GM23248 (cell line): ENCODE data around the gene A1BG. TPM values are rescaled to one million over a fixed set of nuclear protein-coding genes. Genes with fewer than 3 reads are reported as not detected.

ENCODE experiments used
- DNase-seq: peaks from one replicate; pipeline ENCODE4 v3.0.0-alpha.2; 2015
- H2AFZ ChIP-seq: fragments of 200-600 bp; sonication (generic); 2 replicates; pipeline ENCODE4 v1.6.1; 2016; ENCODE audit warnings: antibody characterized with exemption
- H3F3A ChIP-seq: fragments of 200-600 bp; sonication (generic); 2 replicates; pipeline ENCODE4 v1.6.1; 2016; ENCODE audit warnings: mild to moderate bottlenecking, antibody characterized with exemption, mixed run types; ENCODE audit not compliant: insufficient read depth
- H3K27ac ChIP-seq: fragments of 200-600 bp; sonication (generic); 2 replicates; pipeline ENCODE4 v1.5.1; 2016; ENCODE audit warnings: mild to moderate bottlenecking
- H3K27me3 ChIP-seq: fragments of 200-600 bp; sonication (generic); replicated peaks from 2 replicates; pipeline ENCODE4 v1.6.1; 2016; ENCODE audit warnings: mild to moderate bottlenecking; ENCODE audit not compliant: insufficient read depth
- H3K36me3 ChIP-seq: fragments of 200-600 bp; sonication (generic); 2 replicates; pipeline ENCODE4 v1.6.1; 2016; ENCODE audit warnings: low read depth, mild to moderate bottlenecking
- H3K4me1 ChIP-seq: fragments of 200-600 bp; sonication (generic); 2 replicates; pipeline ENCODE4 v1.6.1; 2016; ENCODE audit warnings: mild to moderate bottlenecking; ENCODE audit not compliant: insufficient read depth
- H3K4me2 ChIP-seq: fragments of 200-600 bp; sonication (generic); one replicate; pipeline ENCODE4 v1.6.1; 2016; ENCODE audit warnings: mild to moderate bottlenecking; ENCODE audit not compliant: unreplicated experiment
- H3K4me3 ChIP-seq: fragments of 200-600 bp; sonication (generic); 2 replicates; pipeline ENCODE4 v1.5.1; 2016; ENCODE audit warnings: mild to moderate bottlenecking
- H3K79me2 ChIP-seq: fragments of 200-600 bp; sonication (generic); 2 replicates; pipeline ENCODE4 v1.6.1; 2016; ENCODE audit warnings: mild to moderate bottlenecking; ENCODE audit not compliant: insufficient read depth
- H3K9ac ChIP-seq: fragments of 200-600 bp; sonication (generic); 2 replicates; pipeline ENCODE4 v1.6.1; 2016; ENCODE audit warnings: mild to moderate bottlenecking
- H3K9me2 ChIP-seq: fragments of 200-600 bp; sonication (generic); 2 replicates; pipeline ENCODE4 v1.6.1; 2016; ENCODE audit warnings: mixed run types, mild to moderate bottlenecking, moderate library complexity; ENCODE audit not compliant: insufficient read depth
- H3K9me3 ChIP-seq: fragments of 200-600 bp; sonication (generic); one replicate; pipeline ENCODE4 v1.6.1; 2017; ENCODE audit warnings: low read depth
- H4K20me1 ChIP-seq: fragments of 200-600 bp; sonication (generic); 2 replicates; pipeline ENCODE4 v1.6.0; 2016; ENCODE audit not compliant: insufficient read depth
- EZH2 ChIP-seq: fragments of 200-600 bp; sonication (generic); IDR thresholded peaks from 2 replicates; pipeline ENCODE4 v1.6.1; 2018; ENCODE audit warnings: antibody characterized with exemption, mild to moderate bottlenecking; ENCODE audit not compliant: insufficient read depth, poor library complexity, severe bottlenecking
- EZH2phosphoT487 ChIP-seq: fragments of 200-600 bp; sonication (generic); IDR thresholded peaks from 2 replicates; pipeline ENCODE4 v1.6.1; 2018; ENCODE audit warnings: antibody characterized with exemption, moderate library complexity, mild to moderate bottlenecking, low read depth; ENCODE audit not compliant: insufficient read depth
- WGBS, 2 experiments: methylation state at CpG; one replicate each; pipeline ENCODE4 v1.1.6; 2015 to 2017; ENCODE audit warnings: low lambda C conversion rate in 2 of 2, low coverage in 1 of 2; ENCODE audit errors: missing lambda C conversion rate in 2 of 2; 5-methylcytosine and 5-hydroxymethylcytosine counted together
- in situ Hi-C: fragments of 300-500 bp; cut with MboI; formaldehyde crosslinking; loops from 2 replicates; pipeline ENCODE4 v1.15.0; 2020
- polyA plus RNA-seq: library from polyadenylated mRNA; unstranded; fragments of >200 nt; fragmentation: Nextera tagmentation; extraction: Ambion mirVana; gene quantifications from 2 replicates; pipeline ENCODE4 v1.2.1, GENCODE V29; 2016
- total RNA-seq: library from RNA; depleted of rRNA; stranded (reverse); fragments of >200 nt; shearing (Covaris generic); gene quantifications from 2 replicates; pipeline ENCODE4 v1.2.3, GENCODE V29; 2014

The A1BG gene
- total and polyA plus RNA-seq, 2 experiments from 2014 or later: 22.0 to 31.3 TPM

DNA sequence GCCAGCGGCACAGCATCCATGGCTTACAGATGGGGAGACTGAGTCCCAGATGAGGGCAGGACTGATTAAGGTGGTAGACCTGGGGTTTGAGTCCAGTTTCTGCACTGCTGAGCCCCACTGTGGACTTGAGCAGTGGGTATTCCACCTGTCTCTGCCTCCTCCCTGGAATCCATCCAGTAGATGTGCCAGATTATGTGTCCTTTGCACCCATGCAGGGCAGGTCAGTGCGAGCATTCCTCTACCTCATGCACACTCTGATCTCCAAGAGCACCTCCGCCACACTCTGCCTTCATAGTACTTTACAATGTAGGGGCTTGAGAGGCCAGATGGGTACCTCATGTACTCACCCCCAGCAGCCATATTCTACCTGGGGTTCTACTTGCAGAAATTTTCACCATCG is 16.5 kb downstream of the A1BG start:
- Histone ChIP-seq H3K27me3 (no peaks in the 10 kb centered on the region), H3K79me2 (peaks cover 34% of the 10 kb centered on the region), H3K4me2 (no peak overlapping the region), H3K4me1 (no peaks in the 10 kb centered on the region), H3K9ac (no peak overlapping the region), H3K4me3 (no peak overlapping the region), H2AFZ (no peak overlapping the region), H3K36me3 (peaks cover 13% of the 10 kb centered on the region), H3K9me3 (no peaks in the 10 kb centered on the region), H4K20me1 (no peaks in the 10 kb centered on the region), H3K27ac (no peak overlapping the region), H3F3A (no peaks in the 10 kb centered on the region), H3K9me2 (no peaks in the 10 kb centered on the region)
- TF ChIP-seq EZH2phosphoT487 (no peak), EZH2 (no peak)
- in situ Hi-C loops: no loop called here
- no peak for DNase-seq
- WGBS, 2 experiments: 97% methylated on average over 4 of the region's 4 CpGs

DNA sequence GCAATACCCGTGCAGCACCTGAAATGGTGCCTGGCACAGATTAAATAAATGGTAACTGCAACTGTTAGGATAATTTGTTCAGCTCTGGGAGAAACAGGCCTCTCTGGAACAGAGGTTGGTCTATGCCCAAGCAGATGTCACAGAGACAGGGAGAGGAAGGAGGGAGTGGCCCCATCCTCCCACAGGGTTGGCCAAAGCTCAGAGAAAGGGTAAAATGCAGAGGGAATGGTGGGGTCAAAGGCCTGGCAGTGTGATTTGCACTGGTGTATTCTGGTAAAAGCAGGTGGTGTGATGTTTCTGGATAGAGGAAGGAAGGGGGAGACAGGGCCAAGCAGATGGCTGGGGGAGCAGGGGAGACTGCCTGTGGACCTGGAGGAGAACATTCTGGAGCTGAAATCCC is 17.1 kb downstream of the A1BG start:
- Histone ChIP-seq H3K4me1 (no peaks in the 10 kb centered on the region), H3K36me3 (peaks cover 13% of the 10 kb centered on the region), H3K9ac (no peak overlapping the region), H3K9me3 (no peaks in the 10 kb centered on the region), H3K4me2 (no peak overlapping the region), H3K9me2 (no peaks in the 10 kb centered on the region), H3K27me3 (no peaks in the 10 kb centered on the region), H3K4me3 (no peak overlapping the region), H4K20me1 (no peaks in the 10 kb centered on the region), H3K27ac (no peak overlapping the region), H2AFZ (no peak overlapping the region), H3K79me2 (peaks cover 28% of the 10 kb centered on the region), H3F3A (no peaks in the 10 kb centered on the region)
- in situ Hi-C loops: no loop called here
- WGBS, 2 experiments: 96 to 100% methylated on average over 1 of the region's 1 CpG
- TF ChIP-seq EZH2phosphoT487: no peak
- no peak for TF ChIP-seq EZH2
- no peak for DNase-seq

DNA sequence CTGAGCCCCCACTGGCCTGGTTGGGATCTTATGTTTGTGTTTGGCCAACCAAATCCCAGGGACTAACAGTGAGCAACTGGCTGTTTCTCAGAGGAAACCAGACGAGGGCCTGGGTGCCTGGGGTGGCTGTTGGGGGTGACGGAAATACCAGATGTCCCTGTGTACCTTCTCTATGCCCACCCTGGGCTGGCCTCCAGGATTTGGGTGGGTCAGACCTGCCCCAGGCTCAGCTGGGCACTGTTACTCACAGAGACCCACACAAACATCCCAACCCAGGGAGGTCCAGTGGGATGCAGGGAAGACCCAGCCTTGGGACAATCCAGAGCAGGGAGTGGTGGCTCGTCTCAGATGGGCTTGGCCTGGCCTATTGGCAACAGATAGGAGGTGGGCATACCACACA is 17.7 kb downstream of the A1BG start:
- no peak overlapping the region for H2AFZ ChIP-seq
- TF ChIP-seq EZH2phosphoT487 (no peak), EZH2 (no peak)

DNA sequence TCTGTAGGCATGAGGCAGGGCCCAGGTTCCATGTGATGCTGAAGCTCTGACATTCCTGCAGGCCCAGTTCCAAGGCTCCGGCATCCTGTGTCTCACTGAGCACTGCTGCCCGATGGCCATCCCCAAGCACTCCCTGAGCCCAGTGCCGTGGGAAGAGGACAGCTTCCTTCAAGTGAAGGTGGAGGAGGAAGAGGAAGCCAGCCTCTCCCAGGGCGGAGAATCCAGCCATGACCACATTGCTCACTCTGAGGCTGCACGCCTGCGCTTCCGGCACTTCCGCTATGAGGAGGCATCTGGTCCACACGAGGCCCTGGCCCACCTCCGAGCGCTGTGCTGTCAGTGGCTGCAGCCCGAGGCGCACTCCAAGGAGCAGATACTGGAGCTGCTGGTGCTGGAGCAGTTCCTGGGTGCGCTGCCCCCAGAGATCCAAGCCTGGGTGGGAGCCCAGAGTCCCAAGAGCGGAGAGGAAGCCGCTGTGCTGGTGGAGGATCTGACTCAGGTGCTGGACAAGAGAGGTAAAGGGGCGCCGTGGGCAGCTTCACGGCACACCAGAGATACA is 18.5 kb downstream of the A1BG start:
- H3K9me3 ChIP-seq: no peaks in the 10 kb centered on the region
- in situ Hi-C loops: no loop called here
- H3K4me3 ChIP-seq: no peak overlapping the region
- TF ChIP-seq EZH2 (no peak), EZH2phosphoT487 (no peak)
- 92 to 93% methylated on average over 19 of the region's 19 CpGs for WGBS, 2 experiments
- H3F3A ChIP-seq: peaks cover 10% of the 10 kb centered on the region
- H3K36me3 ChIP-seq: peaks cover 11% of the 10 kb centered on the region
- H3K9me2 ChIP-seq: no peaks in the 10 kb centered on the region
- no peaks in the 10 kb centered on the region for H3K27me3 ChIP-seq
- DNase-seq: no peak
- peaks cover 8% of the 10 kb centered on the region for H3K4me1 ChIP-seq
- no peak overlapping the region for H2AFZ ChIP-seq
- no peak overlapping the region for H3K9ac ChIP-seq
- H4K20me1 ChIP-seq: no peaks in the 10 kb centered on the region
- H3K27ac ChIP-seq: no peak overlapping the region
- H3K79me2 ChIP-seq: peaks cover 22% of the 10 kb centered on the region
- no peak overlapping the region for H3K4me2 ChIP-seq

More for the DNA sequence above, 17.7 kb downstream of the A1BG start:
- in situ Hi-C loops: no loop called here
- WGBS, 2 experiments: 73 to 91% methylated on average over 3 of the region's 3 CpGs
- Histone ChIP-seq H3K9ac (no peak overlapping the region), H3K79me2 (peaks cover 22% of the 10 kb centered on the region), H3K36me3 (peaks cover 13% of the 10 kb centered on the region), H3K4me1 (0 out of 2 replicates have a peak, but pooled peaks cover 3% of the 10 kb centered on the region), H3K27ac (no peak overlapping the region), H3K9me2 (no peaks in the 10 kb centered on the region), H3K9me3 (no peaks in the 10 kb centered on the region), H3K4me2 (no peak overlapping the region), H4K20me1 (no peaks in the 10 kb centered on the region), H3K4me3 (no peak overlapping the region), H3K27me3 (no peaks in the 10 kb centered on the region), H3F3A (peaks cover 4% of the 10 kb centered on the region)
- no peak for DNase-seq

DNA sequence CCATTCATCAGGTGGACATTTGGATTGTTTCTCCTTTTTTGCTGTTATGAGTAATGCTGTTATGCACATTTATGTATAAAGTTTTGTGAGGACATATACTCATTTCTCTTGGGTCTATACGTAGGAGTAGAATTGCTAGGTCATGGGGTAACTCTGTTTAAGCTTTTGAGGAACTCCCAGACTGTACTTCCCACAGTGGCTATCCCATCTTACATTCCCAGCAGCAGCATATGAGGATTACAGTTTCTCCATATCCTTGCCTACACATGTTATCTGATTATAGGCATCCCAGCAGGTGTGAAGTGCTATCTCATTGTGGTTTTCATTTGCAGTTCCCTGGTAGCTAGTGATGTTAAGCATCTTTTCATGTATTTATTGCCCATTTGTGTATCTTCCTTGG is 20.6 kb downstream of the A1BG start:
- TF ChIP-seq EZH2phosphoT487 (no peak), EZH2 (no peak)
- no peak overlapping the region for H3K27ac ChIP-seq
- DNase-seq: no peak
- no peaks in the 10 kb centered on the region for H3K27me3 ChIP-seq
- in situ Hi-C loops: no loop called here
- H3K9me2 ChIP-seq: no peaks in the 10 kb centered on the region
- H3K9ac ChIP-seq: no peak overlapping the region
- H3K4me3 ChIP-seq: no peak overlapping the region
- H3K79me2 ChIP-seq: peaks cover 42% of the 10 kb centered on the region
- no peak overlapping the region for H3K4me2 ChIP-seq
- no peak overlapping the region for H2AFZ ChIP-seq
- peaks cover 15% of the 10 kb centered on the region for H3F3A ChIP-seq
- H3K4me1 ChIP-seq: peaks cover 15% of the 10 kb centered on the region
- WGBS, 2 experiments: 67 to 79% methylated on average over 1 of the region's 1 CpG
- H4K20me1 ChIP-seq: no peaks in the 10 kb centered on the region
- no peaks in the 10 kb centered on the region for H3K36me3 ChIP-seq
- H3K9me3 ChIP-seq: no peaks in the 10 kb centered on the region
